T1000 (cell line): ENCODE results near the gene N4BP2.

ENCODE experiments used
- DNase-seq: peaks from one replicate; lab custom pipeline; 2025; ENCODE audit warnings: mixed read lengths; lab: John Stamatoyannopoulos, UW

N4BP2 gene

GRCh38 chr4:40152637-40153036 is 96.0 kb downstream of the N4BP2 start:
- no peak for DNase-seq

GRCh38 chr4:40157436-40157835 is 100.8 kb downstream of the N4BP2 start:
- DNase-seq = no peak

DNA sequence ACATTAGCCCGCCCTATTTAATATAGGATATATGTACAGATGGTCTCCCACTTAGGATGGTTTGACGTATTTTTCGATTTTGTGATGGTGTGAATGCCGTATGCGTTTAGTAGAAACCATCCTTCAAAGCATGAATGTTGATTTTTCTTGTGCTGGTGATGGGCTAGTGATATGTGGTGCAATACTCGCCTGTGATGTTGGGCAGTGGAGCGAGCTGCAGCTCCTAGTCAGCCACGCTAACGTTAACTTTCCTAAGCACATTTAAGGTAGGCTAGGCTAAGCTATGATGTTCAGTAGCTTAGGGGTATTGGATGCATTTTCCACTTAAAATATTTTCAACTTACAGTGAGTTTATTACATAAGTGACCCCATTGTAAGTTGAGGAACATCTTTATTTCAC is 103.6 kb downstream of the N4BP2 start:
- no peak for DNase-seq

GRCh38 chr4:40164459-40164858 is 107.8 kb downstream of the N4BP2 start:
- DNase-seq = no peak

- DNase-seq = no peak
Measured at GRCh38 chr4:40165916-40166315, 109.3 kb downstream of the N4BP2 start.

DNA sequence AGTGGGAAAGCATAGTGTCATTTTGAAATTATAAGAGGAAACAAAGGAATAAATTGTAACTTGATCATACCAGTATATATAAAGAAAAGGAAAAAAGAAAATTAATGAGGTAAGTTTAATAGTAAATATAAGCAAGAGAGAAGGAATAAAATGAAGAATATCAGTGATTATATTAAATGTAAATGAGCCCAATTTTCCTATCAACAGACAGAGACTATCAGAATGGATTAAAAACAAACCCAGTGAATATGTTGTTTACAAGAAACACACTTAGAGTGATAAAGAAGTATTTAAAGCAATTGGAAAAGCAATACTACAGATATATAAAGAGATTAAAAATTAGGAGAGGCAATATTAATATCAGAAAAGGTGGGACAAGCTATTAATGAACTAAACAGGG is 111.4 kb downstream of the N4BP2 start:
- DNase-seq = no peak

- DNase-seq = no peak
Measured at GRCh38 chr4:40170588-40170987, 113.9 kb downstream of the N4BP2 start.

DNA sequence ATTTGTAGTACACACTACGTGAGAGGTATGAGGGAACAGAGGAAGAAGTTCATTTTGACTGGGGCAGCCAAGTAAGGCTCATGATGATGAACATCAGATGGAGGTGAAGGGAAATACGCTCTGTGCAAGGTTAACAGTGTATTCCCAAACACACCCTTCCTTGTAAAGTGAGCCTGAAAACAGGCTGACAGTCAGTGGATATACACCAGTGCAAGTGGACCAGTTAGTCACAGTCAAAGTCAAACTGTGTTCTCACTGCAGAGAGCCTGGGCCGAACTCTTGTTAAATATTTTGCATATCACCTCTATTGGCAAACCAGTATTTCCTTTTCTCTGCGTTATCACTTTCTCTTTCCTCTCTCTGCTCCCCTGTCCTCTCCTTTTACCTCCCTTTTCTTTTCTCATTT is 116.8 kb downstream of the N4BP2 start:
- DNase-seq = no peak

DNA sequence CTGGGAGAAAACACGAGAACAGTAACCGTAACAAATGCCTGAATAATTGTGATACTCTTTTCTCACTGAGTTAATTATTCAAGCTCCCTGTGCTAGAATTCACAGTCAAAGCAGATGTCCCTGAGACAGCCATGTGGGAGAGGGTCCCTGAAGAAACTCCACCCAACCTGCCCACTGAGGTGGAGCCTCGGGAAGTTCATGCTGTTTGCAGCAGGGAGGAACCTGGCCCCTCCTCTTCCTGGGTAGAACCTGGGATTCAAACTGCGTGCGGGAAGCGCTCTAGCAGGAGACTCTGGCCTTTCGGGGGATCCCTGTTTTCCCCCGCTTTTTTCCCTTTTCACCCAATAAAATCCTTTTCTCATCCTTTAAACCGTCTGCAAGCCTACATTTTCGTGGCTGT is 120.0 kb downstream of the N4BP2 start:
- no peak for DNase-seq

DNA sequence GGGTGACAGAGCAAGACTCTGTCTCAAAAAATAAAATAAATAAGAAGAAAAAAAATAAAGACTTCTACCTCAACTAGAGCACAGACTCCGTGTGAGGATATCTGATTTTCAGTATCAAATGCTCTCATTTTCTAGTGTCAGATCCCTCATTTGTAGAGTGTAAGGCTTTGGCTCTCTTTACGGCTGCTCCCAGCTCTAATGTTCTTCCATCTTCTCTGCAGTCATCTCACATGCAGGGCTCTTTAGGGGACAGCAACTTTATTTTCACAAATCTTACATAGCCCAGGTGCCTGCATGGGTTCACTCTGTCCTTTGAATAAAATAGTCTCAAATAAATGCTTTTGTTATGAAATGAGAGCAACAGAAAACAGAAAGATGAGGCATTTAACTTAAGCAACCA is 120.9 kb downstream of the N4BP2 start:
- DNase-seq = no peak

- no peak for DNase-seq
Measured at GRCh38 chr4:40178672-40179071, 122.0 kb downstream of the N4BP2 start.

DNA sequence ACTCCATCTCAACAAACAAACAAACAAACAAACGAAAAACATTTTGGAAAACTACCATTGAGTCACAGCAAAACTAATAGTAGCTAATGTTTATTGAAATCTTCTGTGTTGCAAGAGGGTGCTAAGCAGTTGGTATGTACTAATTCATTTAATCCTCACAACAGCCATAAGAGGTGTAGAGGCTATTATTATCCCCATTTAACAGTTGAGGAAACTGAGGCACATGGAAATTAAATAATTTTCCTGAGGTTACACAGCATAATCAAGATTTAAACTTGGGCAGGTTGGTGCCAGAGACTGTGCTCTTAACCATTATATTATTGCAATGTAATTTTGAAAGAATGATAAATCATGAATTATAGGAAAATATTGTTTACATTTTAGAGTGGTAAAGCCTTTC is 122.7 kb downstream of the N4BP2 start:
- DNase-seq = no peak

- no peak for DNase-seq
Measured at GRCh38 chr4:40180356-40180755, 123.7 kb downstream of the N4BP2 start.

GRCh38 chr4:40182001-40182400 is 125.4 kb downstream of the N4BP2 start:
- DNase-seq = no peak

DNA sequence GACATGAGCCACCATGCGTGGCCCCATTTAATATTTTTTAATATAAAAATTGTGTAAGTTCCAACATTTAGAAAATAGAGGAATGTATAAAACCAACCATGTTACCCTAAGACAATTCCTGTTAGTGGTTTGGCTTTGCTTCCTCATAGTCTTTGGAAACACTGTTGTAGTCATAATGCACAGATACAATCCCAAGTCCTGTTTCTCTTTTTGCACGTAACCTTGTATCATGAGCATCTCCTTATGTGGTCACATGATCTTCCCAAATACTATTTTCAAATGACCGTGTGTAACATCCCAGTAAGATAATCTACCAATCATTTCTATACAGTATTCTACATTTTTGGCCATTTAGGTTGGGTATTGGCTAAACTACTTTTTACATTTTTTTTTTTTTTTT is 126.3 kb downstream of the N4BP2 start:
- DNase-seq = no peak

DNA sequence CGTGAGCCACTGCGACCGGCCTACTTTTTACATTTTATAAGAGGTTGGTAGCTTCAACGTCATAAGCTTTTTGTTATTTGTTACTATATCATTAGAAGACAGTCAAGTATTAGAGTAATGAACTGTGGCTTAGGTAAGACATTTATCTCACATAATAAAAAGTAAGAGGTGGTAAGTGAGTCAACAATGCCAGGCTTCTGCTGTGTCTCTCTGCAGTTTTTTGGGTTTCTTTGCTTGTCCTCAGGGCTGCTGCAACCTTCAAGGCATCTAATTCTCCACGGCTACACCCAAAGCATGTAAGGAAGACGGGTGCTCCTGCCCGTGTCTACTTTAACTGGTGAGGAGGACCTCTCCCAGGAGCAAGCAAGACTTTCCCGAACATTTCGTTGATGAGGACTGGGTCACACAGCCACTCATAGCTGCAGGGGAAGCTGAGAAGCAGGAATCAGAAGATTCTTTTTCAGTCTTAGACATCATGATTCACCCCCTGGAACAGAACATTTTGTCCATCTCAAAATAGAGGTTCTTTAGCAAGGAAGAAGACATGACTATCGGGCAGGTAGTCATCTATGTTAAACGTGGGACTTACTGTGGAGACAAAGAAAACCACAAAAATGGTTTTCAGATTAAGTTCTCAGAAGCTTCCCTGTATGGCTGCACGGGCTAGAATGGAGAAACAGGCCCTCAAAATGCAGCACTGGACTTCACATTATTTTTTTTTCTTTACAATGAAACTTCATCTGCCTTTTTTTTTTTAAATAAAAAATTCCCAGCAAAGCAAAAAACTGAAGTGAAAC is 127.2 kb downstream of the N4BP2 start:
- DNase-seq = no peak

GRCh38 chr4:40185830-40186664 is 129.4 kb downstream of the N4BP2 start:
- no peak for DNase-seq

DNA sequence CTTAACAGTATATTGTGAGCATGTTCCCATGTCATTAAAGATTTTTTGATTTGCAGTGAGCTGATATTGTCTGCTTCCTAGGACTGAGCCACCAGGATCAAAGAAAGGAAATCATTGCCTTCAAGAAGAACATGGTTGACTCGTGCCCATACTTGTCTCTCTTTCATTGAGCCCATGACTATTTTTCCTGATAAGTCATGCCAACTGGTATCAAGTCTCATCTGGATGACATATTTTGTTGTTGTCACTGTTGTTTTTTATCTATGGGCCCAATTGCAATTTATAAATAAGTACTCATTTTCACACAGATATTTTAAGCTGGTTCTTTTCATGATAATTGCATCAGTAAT is 130.0 kb downstream of the N4BP2 start:
- no peak for DNase-seq

DNA sequence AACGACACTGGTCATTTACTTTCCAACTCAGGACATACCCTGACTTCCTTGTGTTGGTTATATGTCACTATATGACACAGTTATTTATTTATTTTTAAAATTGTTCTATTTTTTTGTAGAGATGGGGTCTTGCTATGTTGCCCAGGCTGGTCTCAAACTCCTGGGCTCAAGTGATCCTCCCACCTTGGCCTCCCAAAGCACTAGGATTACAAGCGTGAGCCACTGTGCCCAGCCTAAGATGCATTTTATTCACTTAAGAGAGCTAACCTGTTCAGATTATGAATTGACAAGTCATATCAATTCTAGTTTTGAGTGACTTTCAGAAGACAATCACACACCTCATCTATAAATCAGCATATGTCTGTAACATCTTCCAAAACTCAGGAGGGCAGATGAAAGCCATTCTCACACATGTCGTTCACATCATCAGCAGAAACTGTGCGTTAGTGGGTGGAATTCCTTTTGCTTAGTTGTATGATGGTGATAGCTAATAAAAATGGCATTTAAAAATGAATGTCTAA is 130.8 kb downstream of the N4BP2 start:
- DNase-seq = no peak

DNA sequence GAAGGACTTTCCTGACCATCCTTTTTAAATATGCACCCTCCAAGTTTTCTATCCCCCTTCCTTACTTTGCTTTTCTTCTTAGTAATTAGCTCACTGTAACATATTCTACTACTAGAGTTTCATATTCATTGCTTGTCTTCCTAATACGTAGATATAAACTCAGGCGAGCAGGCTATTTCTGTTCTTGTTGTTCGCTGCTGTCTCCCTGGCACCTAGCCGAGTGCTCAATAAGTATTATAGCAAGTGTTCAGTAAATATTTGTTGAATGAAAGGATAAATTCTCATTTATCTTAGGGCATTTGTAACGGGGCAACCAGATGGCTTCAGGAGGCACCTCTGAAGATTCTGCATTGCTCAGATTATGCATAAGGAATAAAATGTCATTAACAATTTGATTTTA is 133.4 kb downstream of the N4BP2 start:
- DNase-seq = no peak

DNA sequence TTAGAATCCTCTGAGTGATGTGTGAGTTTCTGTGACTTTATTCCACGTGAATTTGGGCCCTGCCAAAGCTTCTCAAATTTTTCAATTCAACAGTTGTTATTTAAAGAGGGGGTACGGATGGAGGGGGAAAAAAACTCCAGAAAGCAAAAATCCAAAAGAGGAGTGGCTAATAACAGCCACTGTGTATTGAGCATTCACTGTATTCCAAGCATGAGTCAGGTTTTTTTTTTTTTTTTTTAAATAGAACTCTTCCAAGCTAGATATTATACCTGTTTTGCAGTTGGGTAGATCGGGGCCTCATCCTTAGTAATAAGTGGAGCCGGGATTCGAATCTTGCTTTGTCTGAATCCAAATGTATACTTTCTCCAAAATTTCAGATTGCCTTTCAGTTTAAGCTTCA is 133.8 kb downstream of the N4BP2 start:
- DNase-seq = no peak

DNA sequence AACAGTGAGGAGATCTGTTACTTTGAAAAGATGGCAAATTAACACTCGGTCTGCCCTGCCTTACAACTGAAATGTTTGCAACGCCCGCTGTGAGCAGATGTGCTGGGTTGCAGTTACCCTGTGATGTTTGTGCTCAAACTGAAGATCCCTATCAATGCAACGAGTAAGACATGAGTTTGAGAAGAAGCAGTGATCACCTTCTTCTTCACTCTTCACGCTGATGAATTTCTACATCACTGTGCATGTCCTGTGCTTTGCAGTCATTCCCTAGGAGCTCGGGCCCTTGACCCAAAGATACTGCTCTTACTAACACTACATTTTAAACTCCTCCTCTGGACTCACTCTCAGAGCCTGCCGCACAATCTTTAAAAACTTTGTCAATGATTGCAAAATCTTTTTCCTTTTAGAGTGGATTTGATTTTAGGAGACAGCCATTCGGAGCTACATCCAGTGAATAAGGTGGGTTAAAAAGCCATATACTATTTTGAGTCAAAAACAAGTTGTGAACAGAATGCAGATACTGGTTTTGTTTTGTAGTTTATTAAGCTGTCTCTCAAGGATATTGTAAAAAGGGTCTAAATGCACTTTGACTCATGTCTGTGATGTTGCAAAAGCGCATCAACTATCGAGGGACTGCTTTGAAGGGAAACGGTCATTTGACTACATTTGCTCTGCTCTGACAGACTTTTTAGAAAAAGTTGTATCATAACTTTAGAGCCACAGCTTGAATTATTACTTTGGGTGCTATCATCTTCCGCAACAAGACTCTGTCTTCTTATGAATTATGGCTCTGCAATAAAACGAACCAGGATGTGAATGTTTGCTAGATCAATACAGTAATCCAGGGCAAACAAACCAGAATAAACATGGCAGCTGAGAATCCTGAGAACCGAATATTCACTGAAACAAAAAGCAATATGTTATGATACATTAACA is 134.5 kb downstream of the N4BP2 start:
- DNase-seq = no peak
